Measurements from ENCODE around the gene ZNF700.
"Not testable (repeated sequence)": the region's sequence is repeated elsewhere in the genome, so short reads cannot be mapped to it uniquely, and the experiment has no call there.

ZNF700 gene

GRCh38 chr19:11924886-11925650, at the start of gene ZNF700:
ZNF700 (plus strand) TSS chr19:11925107; CDS start chr19:11925211, 104 bp downstream.
- no peaks in the 10 kb centered on the region for H3K9me3 ChIP-seq (ENCODE audit: insufficient read depth, low read length)
- H3K9ac ChIP-seq (ENCODE audit: low read length): peak within 1 kb of the TSS; percentile 92
- H3K27me3 ChIP-seq (ENCODE audit: low read length): no peaks in the 10 kb centered on the region
- H3K36me3 ChIP-seq (ENCODE audit: low read length): peaks cover 15% of the 10 kb centered on the region
- H3F3A ChIP-seq (ENCODE audit: insufficient read depth): peaks cover 10% of the 10 kb centered on the region; the same call in 1 of the 2 replicates
- H3K27ac ChIP-seq (ENCODE audit: low read depth, low read length): peak within 1 kb of the TSS; percentile 88
- no peaks in the 10 kb centered on the region for H3K9me2 ChIP-seq (replicated peaks; ENCODE audit: insufficient read depth, low read length)
- TF ChIP-seq, protein P1, sequence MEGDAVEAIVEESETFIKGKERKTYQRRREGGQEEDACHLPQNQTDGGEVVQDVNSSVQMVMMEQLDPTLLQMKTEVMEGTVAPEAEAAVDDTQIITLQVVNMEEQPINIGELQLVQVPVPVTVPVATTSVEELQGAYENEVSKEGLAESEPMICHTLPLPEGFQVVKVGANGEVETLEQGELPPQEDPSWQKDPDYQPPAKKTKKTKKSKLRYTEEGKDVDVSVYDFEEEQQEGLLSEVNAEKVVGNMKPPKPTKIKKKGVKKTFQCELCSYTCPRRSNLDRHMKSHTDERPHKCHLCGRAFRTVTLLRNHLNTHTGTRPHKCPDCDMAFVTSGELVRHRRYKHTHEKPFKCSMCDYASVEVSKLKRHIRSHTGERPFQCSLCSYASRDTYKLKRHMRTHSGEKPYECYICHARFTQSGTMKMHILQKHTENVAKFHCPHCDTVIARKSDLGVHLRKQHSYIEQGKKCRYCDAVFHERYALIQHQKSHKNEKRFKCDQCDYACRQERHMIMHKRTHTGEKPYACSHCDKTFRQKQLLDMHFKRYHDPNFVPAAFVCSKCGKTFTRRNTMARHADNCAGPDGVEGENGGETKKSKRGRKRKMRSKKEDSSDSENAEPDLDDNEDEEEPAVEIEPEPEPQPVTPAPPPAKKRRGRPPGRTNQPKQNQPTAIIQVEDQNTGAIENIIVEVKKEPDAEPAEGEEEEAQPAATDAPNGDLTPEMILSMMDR (IDR thresholded peaks at IDR 0.05; ENCODE audit: insufficient read depth, low read length, poor library complexity, severe bottlenecking): no peak
- no peak for TF ChIP-seq EZH2phosphoT487 (conservative IDR thresholded peaks at IDR 0.05; ENCODE audit: low read length)
- peaks cover 46% of the 10 kb centered on the region for H3K79me2 ChIP-seq (ENCODE audit: insufficient read depth, low read length)
- H3K4me3 ChIP-seq (ENCODE audit: insufficient read depth, low read length, poor library complexity, severe bottlenecking): peak within 1 kb of the TSS; percentile 93
- H3K4me2 ChIP-seq (ENCODE audit: low read depth, low read length, poor library complexity, severe bottlenecking): peak within 1 kb of the TSS; percentile 70
- peak within 1 kb of the TSS; percentile 75 for H2AFZ ChIP-seq (ENCODE audit: low read depth, low read length, severe bottlenecking)
- H4K20me1 ChIP-seq (ENCODE audit: low read depth, low read length): no peaks in the 10 kb centered on the region

DNA sequence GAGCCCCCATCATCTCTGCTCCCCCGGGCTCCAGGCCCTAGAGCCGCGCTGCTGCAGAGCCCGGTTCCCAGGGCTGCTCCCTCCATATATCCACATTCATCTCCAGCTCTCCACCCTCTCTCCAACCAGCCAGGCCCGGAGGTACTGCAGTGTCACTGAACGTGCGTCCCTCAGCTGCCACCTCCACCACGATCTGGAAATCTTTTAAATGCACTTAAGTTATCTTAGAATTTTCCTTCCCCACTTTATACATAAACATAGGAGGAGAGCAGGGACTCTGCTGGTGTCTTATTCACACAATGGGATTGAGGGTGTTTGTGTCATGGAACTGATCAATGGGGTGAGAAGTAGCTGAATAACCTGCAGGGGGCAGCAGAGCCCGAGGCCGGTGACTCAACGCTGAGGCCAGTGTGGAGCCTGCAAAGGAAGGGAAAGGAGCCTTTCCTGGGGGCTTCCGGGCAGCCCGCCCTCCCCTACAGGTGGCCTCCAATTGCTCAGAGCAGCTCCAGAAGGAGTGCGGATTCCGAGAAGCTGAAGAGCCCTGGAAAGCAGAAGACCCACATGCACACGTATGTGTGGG, 45.1 kb upstream of the ZNF700 start:
- not testable (repeated sequence) for H2AFZ ChIP-seq (ENCODE audit: low read depth, low read length, severe bottlenecking); H3K9me2 ChIP-seq (replicated peaks; ENCODE audit: insufficient read depth, low read length)
- TF ChIP-seq, protein P1 (IDR thresholded peaks at IDR 0.05; ENCODE audit: insufficient read depth, low read length, poor library complexity, severe bottlenecking): peak; percentile 36

DNA sequence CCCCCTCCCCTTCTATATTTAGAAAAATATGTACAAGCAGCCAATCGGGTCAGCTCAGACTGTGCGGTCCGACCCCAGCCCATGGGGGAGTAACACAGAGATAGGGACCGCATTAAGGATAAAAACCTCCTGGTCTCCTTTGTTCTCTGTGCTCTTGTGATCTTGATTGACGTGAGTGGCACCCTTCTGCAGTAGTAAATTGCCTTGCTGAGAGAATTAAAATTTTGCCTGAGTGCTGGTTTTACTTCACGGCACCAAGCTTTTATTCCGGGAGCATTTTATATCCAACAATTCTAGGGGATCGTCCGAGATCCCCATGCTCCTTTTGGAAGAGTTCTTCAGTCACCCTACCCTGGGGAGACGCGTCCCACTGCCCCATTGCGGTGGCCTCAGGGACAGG, 44.3 kb upstream of the ZNF700 start:
- no peaks in the 10 kb centered on the region for H3K79me2 ChIP-seq (ENCODE audit: insufficient read depth, low read length)
- H3K27me3 ChIP-seq (ENCODE audit: low read length): no peaks in the 10 kb centered on the region
- H3F3A ChIP-seq (ENCODE audit: insufficient read depth): no peaks in the 10 kb centered on the region
- H3K9me3 ChIP-seq (ENCODE audit: insufficient read depth, low read length): no peaks in the 10 kb centered on the region
- no peaks in the 10 kb centered on the region for H3K36me3 ChIP-seq (ENCODE audit: low read length)
- no peak overlapping the region for H3K4me3 ChIP-seq (ENCODE audit: insufficient read depth, low read length, poor library complexity, severe bottlenecking)
- no peaks in the 10 kb centered on the region for H4K20me1 ChIP-seq (ENCODE audit: low read depth, low read length)
- no peak overlapping the region for H3K9ac ChIP-seq (ENCODE audit: low read length)
- H3K4me2 ChIP-seq (ENCODE audit: low read depth, low read length, poor library complexity, severe bottlenecking): no peak overlapping the region
- H3K27ac ChIP-seq (ENCODE audit: low read depth, low read length): no peak overlapping the region
- no peak for TF ChIP-seq EZH2phosphoT487 (conservative IDR thresholded peaks at IDR 0.05; ENCODE audit: low read length)
- TF ChIP-seq, protein P1 (IDR thresholded peaks at IDR 0.05; ENCODE audit: insufficient read depth, low read length, poor library complexity, severe bottlenecking): no peak
- no peaks in the 10 kb centered on the region for H3K9me2 ChIP-seq (replicated peaks; ENCODE audit: insufficient read depth, low read length)
- no peak overlapping the region for H2AFZ ChIP-seq (ENCODE audit: low read depth, low read length, severe bottlenecking)

More for the DNA sequence above, 45.1 kb upstream of the ZNF700 start:
- H3K27ac ChIP-seq (ENCODE audit: low read depth, low read length); H3K36me3 ChIP-seq (ENCODE audit: low read length); H3F3A ChIP-seq (ENCODE audit: insufficient read depth); H3K9me3 ChIP-seq (ENCODE audit: insufficient read depth, low read length); H3K9ac ChIP-seq (ENCODE audit: low read length); H4K20me1 ChIP-seq (ENCODE audit: low read depth, low read length); H3K79me2 ChIP-seq (ENCODE audit: insufficient read depth, low read length); H3K27me3 ChIP-seq (ENCODE audit: low read length); H3K4me3 ChIP-seq (ENCODE audit: insufficient read depth, low read length, poor library complexity, severe bottlenecking); H3K4me2 ChIP-seq (ENCODE audit: low read depth, low read length, poor library complexity, severe bottlenecking): not testable (repeated sequence)
